A549 (cell line): Measurements from ENCODE around the gene TDRD9.

Source experiments
- CEBPB ChIP-seq, 2 experiments: fragments of >200 bp in 1 of 2; sonication (Bioruptor Twin) in 1 of 2; formaldehyde crosslinking in 1 of 2; IDR thresholded peaks; 2 replicates each; pipeline ENCODE4 v1.6.1; 2012 to 2016
- CTCF ChIP-seq: fragments of >200 bp; sonication (Bioruptor Twin); formaldehyde crosslinking; IDR thresholded peaks from 3 replicates; pipeline ENCODE4 v1.5.1; 2016
- EP300 ChIP-seq, 2 experiments: fragments of >200 bp; sonication (Bioruptor Twin); formaldehyde crosslinking; IDR thresholded peaks; 2 replicates in 1 of 2; 3 replicates in 1 of 2; pipeline ENCODE4 v1.6.1; 2016 to 2017
- KDM1A ChIP-seq: fragments of 200-600 bp; sonication (generic); IDR thresholded peaks from 2 replicates; pipeline ENCODE4 v1.6.1; 2016; ENCODE audit warnings: low read depth, mild to moderate bottlenecking
- MAZ ChIP-seq: fragments of 150-350 bp; IDR thresholded peaks from 2 replicates; pipeline ENCODE4 v1.6.1; 2014; ENCODE audit warnings: antibody characterized with exemption, low read depth, low read length, borderline replicate concordance
- PHF8 ChIP-seq: fragments of 200-600 bp; sonication (generic); IDR thresholded peaks from 2 replicates; pipeline ENCODE4 v1.6.1; 2016; ENCODE audit warnings: low read depth, mild to moderate bottlenecking, antibody characterized with exemption, moderate library complexity, borderline replicate concordance
- POLR2A ChIP-seq: IDR thresholded peaks from 2 replicates; pipeline ENCODE4 v1.6.1; 2012; ENCODE audit warnings: mild to moderate bottlenecking, low read length
- RAD21 ChIP-seq, 2 experiments: fragments of >200 bp in 1 of 2; sonication (Bioruptor Twin) in 1 of 2; formaldehyde crosslinking in 1 of 2; IDR thresholded peaks in 1 of 2; conservative IDR thresholded peaks in 1 of 2; 2 replicates in 1 of 2; 3 replicates in 1 of 2; pipeline ENCODE4 v1.6.1; 2012 to 2018; ENCODE audit warnings: inconsistent platforms in 1 of 2

GRCh38 chr14:104037903-104038302, 109.6 kb downstream of the TDRD9 start:
- TF ChIP-seq EP300 (IDR thresholded peaks at IDR 0.05) (no peak), CTCF (no peak), POLR2A (no peak), KDM1A (no peak), PHF8 (no peak), RAD21 (conservative IDR thresholded peaks at IDR 0.05 in 1 of 2, IDR thresholded peaks at IDR 0.05 in 1 of 2) (no peak), CEBPB (IDR thresholded peaks at IDR 0.05) (no peak), MAZ (no peak)
